Peyer's patch (tissue), 4 donors: ENCODE results near the gene ICA1L. TPM values are rescaled to one million over a fixed set of nuclear protein-coding genes. Genes with fewer than 3 reads are reported as not detected.

Source experiments
- DNase-seq, 3 donors: peaks; one replicate each; pipeline ENCODE4 v3.0.0-alpha.2; 2017 to 2019
- H3K27ac ChIP-seq, 4 donors: fragments of 200-600 bp; sonication (generic); one replicate each; pipeline ENCODE4 v1.5.1; 2016 to 2019
- H3K27me3 ChIP-seq, 2 donors: fragments of 200-600 bp; sonication (generic); one replicate each; pipeline ENCODE4 v1.5.1; 2019
- H3K36me3 ChIP-seq, 3 donors: fragments of 200-600 bp; sonication (generic); one replicate each; pipeline ENCODE4 v1.5.1; 2016 to 2019
- H3K4me1 ChIP-seq, 4 donors: fragments of 200-600 bp; sonication (generic); one replicate each; pipeline ENCODE4 v1.5.1; 2016 to 2019
- H3K4me3 ChIP-seq, 4 donors: fragments of 200-600 bp; sonication (generic); 1 replicate in 3 of 4; 2 replicates in 1 of 4; pipeline ENCODE4 v1.5.1; 2016 to 2019; ENCODE audit warnings: mild to moderate bottlenecking in 1 of 4
- H3K9me3 ChIP-seq, 4 donors: fragments of 200-600 bp; sonication (generic); one replicate each; pipeline ENCODE4 v1.5.1; 2016 to 2019; ENCODE audit warnings: mild to moderate bottlenecking in 1 of 4
- CTCF ChIP-seq, 6 experiments: fragments of 450-650 bp in 4 of 6; fragments of 200-600 bp in 2 of 6; sonication (generic) in 1 of 6; IDR thresholded peaks; one replicate each; pipeline ENCODE4 v1.5.1; 2017 to 2019; ENCODE audit warnings: antibody characterized with exemption in 6 of 6, mild to moderate bottlenecking in 3 of 6, moderate library complexity in 1 of 6
- POLR2A ChIP-seq, 2 donors: fragments of 450-650 bp; IDR thresholded peaks; one replicate each; pipeline ENCODE4 v1.5.1; 2017; ENCODE audit warnings: antibody characterized with exemption in 2 of 2, mild to moderate bottlenecking in 2 of 2, moderate library complexity in 2 of 2
- total RNA-seq, 4 donors: library from RNA; depleted of rRNA; stranded (reverse); fragments of >200 nt; gene quantifications; one replicate each; pipeline ENCODE4 v1.1.0, GENCODE V29; 2016

ICA1L gene
- total RNA-seq, 4 donors from 2014 or later: 2.5 to 6.3 (median 4.9) TPM

- TF ChIP-seq POLR2A (IDR thresholded peaks at IDR 0.05) (no peak), CTCF (IDR thresholded peaks at IDR 0.05) (no peak)
- H3K4me1 ChIP-seq: no peaks in the 10 kb centered on the region
- no peak for DNase-seq
- H3K36me3 ChIP-seq: peaks cover 0 to 5% (median 0%) of the 10 kb centered on the region in 3 donors
- H3K9me3 ChIP-seq: no peaks in the 10 kb centered on the region
- H3K27me3 ChIP-seq: no peaks in the 10 kb centered on the region
- H3K4me3 ChIP-seq: no peak overlapping the region
- no peak overlapping the region for H3K27ac ChIP-seq
Measured at GRCh38 chr2:202743613-202744012, 128.0 kb downstream of the ICA1L start.

GRCh38 chr2:202736826-202737225 lies 134.7 kb downstream of the ICA1L start:
- H3K27ac ChIP-seq: no peak overlapping the region
- H3K36me3 ChIP-seq: peaks cover 0 to 10% (median 0%) of the 10 kb centered on the region in 3 donors
- no peak for DNase-seq
- no peak for TF ChIP-seq CTCF (IDR thresholded peaks at IDR 0.05)
- no peak for TF ChIP-seq POLR2A (IDR thresholded peaks at IDR 0.05)
- H3K9me3 ChIP-seq: peaks cover 0 to 6% (median 2%) of the 10 kb centered on the region in 4 donors
- no peak overlapping the region for H3K4me3 ChIP-seq
- no peaks in the 10 kb centered on the region for H3K4me1 ChIP-seq
- H3K27me3 ChIP-seq: no peaks in the 10 kb centered on the region

- TF ChIP-seq CTCF (IDR thresholded peaks at IDR 0.05) (no peak), POLR2A (IDR thresholded peaks at IDR 0.05) (no peak)
- Histone ChIP-seq H3K4me3 (no peak overlapping the region), H3K27me3 (no peaks in the 10 kb centered on the region), H3K27ac (no peak overlapping the region), H3K9me3 (no peaks in the 10 kb centered on the region), H3K36me3 (peaks cover 0 to 10% (median 0%) of the 10 kb centered on the region in 3 donors), H3K4me1 (no peaks in the 10 kb centered on the region)
- no peak for DNase-seq
Measured at GRCh38 chr2:202726070-202726469, 145.5 kb downstream of the ICA1L start.

GRCh38 chr2:202723746-202724145 lies 147.8 kb downstream of the ICA1L start:
- DNase-seq: no peak
- Histone ChIP-seq H3K9me3 (no peaks in the 10 kb centered on the region), H3K27ac (no peak overlapping the region), H3K4me3 (no peak overlapping the region), H3K4me1 (no peaks in the 10 kb centered on the region), H3K27me3 (no peaks in the 10 kb centered on the region), H3K36me3 (peaks cover 0 to 8% (median 0%) of the 10 kb centered on the region in 3 donors)
- no peak for TF ChIP-seq POLR2A (IDR thresholded peaks at IDR 0.05)
- no peak for TF ChIP-seq CTCF (IDR thresholded peaks at IDR 0.05)

Other genes starting within 250 kb of the ICA1L start
- 10 to 100 TPM; 10.5 to 37.1 (median 21.0) TPM for gene FAM117B, start 236.8 kb downstream of the ICA1L start, total RNA-seq
- gene WDR12, start 39.9 kb upstream of the ICA1L start, total RNA-seq: 10 to 100 TPM in 2 of 4 donors, 1 to 10 TPM in 2; 2.5 to 28.6 (median 15.0) TPM
- gene CARF, start 40.5 kb upstream of the ICA1L start, total RNA-seq: 10 to 100 TPM in 2 of 4 donors, 1 to 10 TPM in 2; 8.2 to 32.2 (median 13.2) TPM
- 100 to 1,000 TPM in 1 of 4 donors, 10 to 100 TPM in 3; 43.7 to 140 (median 90.2) TPM for gene NBEAL1, start 143.1 kb upstream of the ICA1L start, total RNA-seq